HG03066 (cell line): ENCODE data around the gene CACNA2D3.

Source experiments
- ATAC-seq: cut with Tn5 transposase; IDR thresholded peaks from one replicate; pipeline ENCODE4 v1.9.1; 2021; ENCODE audit warnings: low read depth; ENCODE audit not compliant: unreplicated experiment

CACNA2D3 gene

GRCh38 chr3:54818942-54819341 is 696.6 kb downstream of the CACNA2D3 start:
- ATAC-seq, result no peak

GRCh38 chr3:54819946-54820345 is 697.6 kb downstream of the CACNA2D3 start:
- ATAC-seq, result no peak

GRCh38 chr3:54822206-54822605 is 699.9 kb downstream of the CACNA2D3 start:
- no peak for ATAC-seq

GRCh38 chr3:54826251-54826691 is 703.9 kb downstream of the CACNA2D3 start:
- no peak for ATAC-seq

GRCh38 chr3:54827056-54827687 is 704.8 kb downstream of the CACNA2D3 start:
- no peak for ATAC-seq

GRCh38 chr3:54827776-54828175 is 705.4 kb downstream of the CACNA2D3 start:
- ATAC-seq, result no peak

- no peak for ATAC-seq
Measured at GRCh38 chr3:54830658-54831057, 708.3 kb downstream of the CACNA2D3 start.

GRCh38 chr3:54831112-54831511 is 708.8 kb downstream of the CACNA2D3 start:
- ATAC-seq, result no peak

GRCh38 chr3:54832876-54833275 is 710.5 kb downstream of the CACNA2D3 start:
- no peak for ATAC-seq

GRCh38 chr3:54835701-54836100 is 713.3 kb downstream of the CACNA2D3 start:
- ATAC-seq, result no peak

- no peak for ATAC-seq
Measured at GRCh38 chr3:54836871-54837270, 714.5 kb downstream of the CACNA2D3 start.

GRCh38 chr3:54837964-54838363 is 715.6 kb downstream of the CACNA2D3 start:
- ATAC-seq, result no peak

GRCh38 chr3:54841471-54841870 is 719.1 kb downstream of the CACNA2D3 start:
- ATAC-seq, result no peak

- ATAC-seq, result no peak
Measured at GRCh38 chr3:54843352-54843751, 721.0 kb downstream of the CACNA2D3 start.

GRCh38 chr3:54844211-54844610 is 721.9 kb downstream of the CACNA2D3 start:
- ATAC-seq, result no peak

GRCh38 chr3:54845011-54845410 is 722.7 kb downstream of the CACNA2D3 start:
- ATAC-seq, result no peak

GRCh38 chr3:54845551-54845950 is 723.2 kb downstream of the CACNA2D3 start:
- ATAC-seq, result no peak

- no peak for ATAC-seq
Measured at GRCh38 chr3:54846119-54846518, 723.8 kb downstream of the CACNA2D3 start.

GRCh38 chr3:54847361-54847760 is 725.0 kb downstream of the CACNA2D3 start:
- no peak for ATAC-seq

GRCh38 chr3:54849360-54849759 is 727.0 kb downstream of the CACNA2D3 start:
- no peak for ATAC-seq

GRCh38 chr3:54850484-54851018 is 728.2 kb downstream of the CACNA2D3 start:
- ATAC-seq, result no peak

GRCh38 chr3:54853573-54854404 is 731.4 kb downstream of the CACNA2D3 start:
- peak; percentile 65 for ATAC-seq
